Activated CD8-positive, alpha-beta memory T cell treated with anti-CD3 and anti-CD28 coated beads, Interleukin-2, amount 50 U/mL, for 24 hours (primary cell): ENCODE data around the gene OBSCN.

ENCODE experiments used
- DNase-seq: peaks from one replicate; pipeline ENCODE4 v3.0.0-alpha.2; 2020; ENCODE audit errors: extremely low read depth

The OBSCN gene

GRCh38 chr1:228323401-228323800 is 115.6 kb downstream of the OBSCN start:
- no peak for DNase-seq

- no peak for DNase-seq
These were observed 117.4 kb downstream of the OBSCN start for GRCh38 chr1:228325267-228325666.

GRCh38 chr1:228329887-228330286 is 122.0 kb downstream of the OBSCN start:
- DNase-seq = no peak

- DNase-seq = no peak
These were observed 125.2 kb downstream of the OBSCN start for GRCh38 chr1:228332797-228333738.

- no peak for DNase-seq
These were observed 125.9 kb downstream of the OBSCN start for GRCh38 chr1:228333739-228334115.

GRCh38 chr1:228334226-228334935 is 126.5 kb downstream of the OBSCN start:
- no peak for DNase-seq

- no peak for DNase-seq
These were observed 127.1 kb downstream of the OBSCN start for GRCh38 chr1:228334954-228335353.

GRCh38 chr1:228335406-228336307 is 127.8 kb downstream of the OBSCN start:
- DNase-seq = no peak

GRCh38 chr1:228336308-228337030 is 128.6 kb downstream of the OBSCN start:
- DNase-seq = no peak

- DNase-seq = no peak
These were observed 129.3 kb downstream of the OBSCN start for GRCh38 chr1:228337031-228337564.

- no peak for DNase-seq
These were observed 130.1 kb downstream of the OBSCN start for GRCh38 chr1:228337711-228338520.

- no peak for DNase-seq
These were observed 130.7 kb downstream of the OBSCN start for GRCh38 chr1:228338521-228339051.

GRCh38 chr1:228339059-228339704 is 131.3 kb downstream of the OBSCN start:
- DNase-seq = no peak

- no peak for DNase-seq
These were observed 132.2 kb downstream of the OBSCN start for GRCh38 chr1:228339766-228340685.

- DNase-seq = no peak
These were observed 133.0 kb downstream of the OBSCN start for GRCh38 chr1:228340686-228341449.

GRCh38 chr1:228341450-228341813 is 133.6 kb downstream of the OBSCN start:
- no peak for DNase-seq

- DNase-seq = no peak
These were observed 134.2 kb downstream of the OBSCN start for GRCh38 chr1:228341814-228342626.
